Activated CD4-positive, alpha-beta T cell treated with anti-CD3 and anti-CD28 coated beads, Interleukin-2, amount 10 ng/mL, durations not matched to agents 7 days and 5 days (primary cell): ENCODE measurements around the gene DNAJC25. TPM values are rescaled to one million over a fixed set of nuclear protein-coding genes. Genes with fewer than 3 reads are reported as not detected.
"Not testable (repeated sequence)": the region's sequence is repeated elsewhere in the genome, so short reads cannot be mapped to it uniquely, and the experiment has no call there.

Experiments used
- CTCF ChIA-PET: fragments of 350-600 bp; sonication (Branson Sonifier 250); formaldehyde crosslinking; loops from one replicate; lab custom pipeline; 2021; ENCODE audit warnings: antibody characterized with exemption; lab: Charles Lee
- POLR2A ChIA-PET: fragments of 350-600 bp; sonication (Branson Sonifier 250); formaldehyde crosslinking; loops from one replicate; lab custom pipeline; 2021; ENCODE audit warnings: antibody characterized with exemption; lab: Charles Lee
- DNase-seq: peaks from one replicate; pipeline ENCODE4 v3.0.0-alpha.2; 2020
- H3K27ac Mint-ChIP-seq: one replicate; pipeline ENCODE4 v1.8.0; 2021; ENCODE audit warnings: mild to moderate bottlenecking, moderate library complexity, mixed read lengths
- H3K27me3 Mint-ChIP-seq: one replicate; pipeline ENCODE4 v1.8.0; 2021; ENCODE audit warnings: mixed read lengths
- H3K36me3 Mint-ChIP-seq: one replicate; pipeline ENCODE4 v1.8.0; 2021; ENCODE audit warnings: low read depth, mixed read lengths
- H3K4me1 Mint-ChIP-seq: one replicate; pipeline ENCODE4 v1.8.0; 2021; ENCODE audit warnings: mixed read lengths
- H3K4me3 Mint-ChIP-seq: one replicate; pipeline ENCODE4 v1.8.0; 2021; ENCODE audit warnings: mild to moderate bottlenecking, moderate library complexity, mixed read lengths
- H3K9me3 Mint-ChIP-seq: one replicate; pipeline ENCODE4 v1.8.0; 2021; ENCODE audit warnings: mixed read lengths
- total RNA-seq, 2 experiments: library from RNA; stranded (reverse); gene quantifications; one replicate each; pipeline ENCODE4 v1.2.3, GENCODE V29; 2021

DNAJC25 gene
- total RNA-seq, 2 experiments from 2014 or later, result 3.2 to 4.7 TPM

- POLR2A ChIA-PET, result no interaction called here
- Mint-ChIP-seq H3K27ac (peak within 1 kb of the TSS; percentile 94), H3K4me1 (peaks cover 25% of the 10 kb centered on the region), H3K4me3 (peak within 1 kb of the TSS; percentile 94), H3K27me3 (no peaks in the 10 kb centered on the region), H3K9me3 (no peaks in the 10 kb centered on the region), H3K36me3 (peaks cover 18% of the 10 kb centered on the region)
- CTCF ChIA-PET, result interaction anchor here (0.6 to 1.1 kb wide), 3 partner anchors 30 to 814 kb away, joined by 3 to 5 read pairs (median 4); partner anchors contain the start of gene DNAJC25
- DNase-seq, result peak; percentile 65
Observed at GRCh38 chr9:111661150-111661801, 30.1 kb downstream of the DNAJC25 start, which contains the start of gene GNG10. Gene GNG10 (plus strand): TSS chr9:111661605. CDS start chr9:111661635, 30 bp downstream.

- Mint-ChIP-seq H3K4me1 (peaks cover 25% of the 10 kb centered on the region), H3K27me3 (no peaks in the 10 kb centered on the region)
- CTCF ChIA-PET, result interaction anchor here (0.9 to 1.3 kb wide), 3 partner anchors 11 to 31 kb away, joined by 3 to 4 read pairs (median 4); partner anchors contain the start of gene DNAJC25
Observed at GRCh38 chr9:111661802-111662521, 30.8 kb downstream of the DNAJC25 start.

GRCh38 chr9:111662576-111663300 is 31.6 kb downstream of the DNAJC25 start:
- CTCF ChIA-PET, result interaction anchor here (0.9 to 1.3 kb wide), 3 partner anchors 11 to 31 kb away, joined by 3 to 4 read pairs (median 4); partner anchors contain the start of gene DNAJC25
- DNase-seq, result peak; percentile 37
- no peaks in the 10 kb centered on the region for H3K9me3 Mint-ChIP-seq

More at GRCh38 chr9:111661802-111662521, 30.8 kb downstream of the DNAJC25 start:
- H3K4me3 Mint-ChIP-seq, result peak overlapping the region; percentile 94
- peak overlapping the region; percentile 94 for H3K27ac Mint-ChIP-seq
- peaks cover 24% of the 10 kb centered on the region for H3K36me3 Mint-ChIP-seq
- POLR2A ChIA-PET, result no interaction called here
- H3K9me3 Mint-ChIP-seq, result no peaks in the 10 kb centered on the region
- DNase-seq, result peak; percentile 34

GRCh38 chr9:111663301-111663823 is 32.2 kb downstream of the DNAJC25 start:
- H3K27ac Mint-ChIP-seq, result peak overlapping the region; percentile 94
- CTCF ChIA-PET, result interaction anchor here (0.6 to 1.3 kb wide), 2 partner anchors 14 to 1178 kb away, joined by 3 to 4 read pairs; no protein-coding TSS in a partner anchor
- no peaks in the 10 kb centered on the region for H3K27me3 Mint-ChIP-seq
- H3K36me3 Mint-ChIP-seq, result peaks cover 36% of the 10 kb centered on the region
- H3K4me3 Mint-ChIP-seq, result peak overlapping the region; percentile 94
- no peak for DNase-seq
- peaks cover 25% of the 10 kb centered on the region for H3K4me1 Mint-ChIP-seq
- POLR2A ChIA-PET, result no interaction called here
- H3K9me3 Mint-ChIP-seq, result no peaks in the 10 kb centered on the region

More at GRCh38 chr9:111662576-111663300, 31.6 kb downstream of the DNAJC25 start:
- H3K4me1 Mint-ChIP-seq, result peaks cover 25% of the 10 kb centered on the region
- no peaks in the 10 kb centered on the region for H3K27me3 Mint-ChIP-seq
- H3K36me3 Mint-ChIP-seq, result peaks cover 32% of the 10 kb centered on the region
- POLR2A ChIA-PET, result no interaction called here
- H3K4me3 Mint-ChIP-seq, result peak overlapping the region; percentile 94
- H3K27ac Mint-ChIP-seq, result peak overlapping the region; percentile 94

GRCh38 chr9:111668026-111668573 is 37.0 kb downstream of the DNAJC25 start:
- H3K4me3 Mint-ChIP-seq, result no peak overlapping the region
- peaks cover 45% of the 10 kb centered on the region for H3K36me3 Mint-ChIP-seq
- ChIA-PET CTCF (interaction anchor here (0.6 kb wide), 1 partner anchor 609 kb away, joined by 3 read pairs; no protein-coding TSS in a partner anchor), POLR2A (no interaction called here)
- no peaks in the 10 kb centered on the region for H3K9me3 Mint-ChIP-seq
- DNase-seq, result no peak
- H3K4me1 Mint-ChIP-seq, result peaks cover 17% of the 10 kb centered on the region
- H3K27me3 Mint-ChIP-seq, result no peaks in the 10 kb centered on the region
- no peak overlapping the region for H3K27ac Mint-ChIP-seq

- H3K27me3 Mint-ChIP-seq, POLR2A ChIA-PET, DNase-seq, CTCF ChIA-PET, H3K27ac Mint-ChIP-seq, H3K9me3 Mint-ChIP-seq, H3K4me3 Mint-ChIP-seq: not testable (repeated sequence)
- H3K4me1 Mint-ChIP-seq, result peaks cover 12% of the 10 kb centered on the region
- peaks cover 40% of the 10 kb centered on the region for H3K36me3 Mint-ChIP-seq
Observed at GRCh38 chr9:111668601-111669000, 37.5 kb downstream of the DNAJC25 start.

GRCh38 chr9:111674319-111674718 is 43.2 kb downstream of the DNAJC25 start:
- POLR2A ChIA-PET, result no interaction called here

GRCh38 chr9:111676116-111676515 is 45.0 kb downstream of the DNAJC25 start:
- H3K4me3 Mint-ChIP-seq, result no peak overlapping the region
- H3K36me3 Mint-ChIP-seq, result peaks cover 28% of the 10 kb centered on the region
- no peak for DNase-seq
- peaks cover 2% of the 10 kb centered on the region for H3K9me3 Mint-ChIP-seq
- ChIA-PET CTCF (no interaction called here), POLR2A (no interaction called here)
- no peak overlapping the region for H3K27ac Mint-ChIP-seq
- no peaks in the 10 kb centered on the region for H3K4me1 Mint-ChIP-seq
- H3K27me3 Mint-ChIP-seq, result no peaks in the 10 kb centered on the region

More at GRCh38 chr9:111674319-111674718, 43.2 kb downstream of the DNAJC25 start:
- Mint-ChIP-seq H3K4me3 (no peak overlapping the region), H3K27me3 (no peaks in the 10 kb centered on the region), H3K9me3 (peaks cover 2% of the 10 kb centered on the region), H3K36me3 (peaks cover 31% of the 10 kb centered on the region), H3K27ac (no peak overlapping the region), H3K4me1 (peaks cover 1% of the 10 kb centered on the region)
- no peak for DNase-seq
- CTCF ChIA-PET, result interaction anchor here (0.6 kb wide), 2 partner anchors 560 to 638 kb away, joined by 3 to 5 read pairs; no protein-coding TSS in a partner anchor

GRCh38 chr9:111678293-111678692 is 47.2 kb downstream of the DNAJC25 start:
- no peak overlapping the region for H3K4me3 Mint-ChIP-seq
- peaks cover 28% of the 10 kb centered on the region for H3K36me3 Mint-ChIP-seq
- POLR2A ChIA-PET, result no interaction called here
- H3K4me1 Mint-ChIP-seq, result no peaks in the 10 kb centered on the region
- no peak overlapping the region for H3K27ac Mint-ChIP-seq
- DNase-seq, result no peak
- no peaks in the 10 kb centered on the region for H3K27me3 Mint-ChIP-seq
- peaks cover 2% of the 10 kb centered on the region for H3K9me3 Mint-ChIP-seq
- CTCF ChIA-PET, result interaction anchor here (1.6 kb wide), 1 partner anchor 16 kb away, joined by 4 read pairs; no protein-coding TSS in a partner anchor

- H3K36me3 Mint-ChIP-seq, result peaks cover 26% of the 10 kb centered on the region
- CTCF ChIA-PET, result interaction anchor here (0.7 to 0.8 kb wide), 3 partner anchors 9 to 47 kb away, joined by 3 to 4 read pairs (median 3); no protein-coding TSS in a partner anchor
- H3K9me3 Mint-ChIP-seq, result peaks cover 2% of the 10 kb centered on the region
- H3K27me3 Mint-ChIP-seq, result no peaks in the 10 kb centered on the region
- no peak overlapping the region for H3K4me3 Mint-ChIP-seq
- H3K27ac Mint-ChIP-seq, result no peak overlapping the region
- DNase-seq, result no peak
- H3K4me1 Mint-ChIP-seq, result no peaks in the 10 kb centered on the region
- POLR2A ChIA-PET, result no interaction called here
Observed at GRCh38 chr9:111679199-111679598, 48.1 kb downstream of the DNAJC25 start.

GRCh38 chr9:111683392-111683791 is 52.3 kb downstream of the DNAJC25 start:
- no peaks in the 10 kb centered on the region for H3K27me3 Mint-ChIP-seq
- H3K27ac Mint-ChIP-seq, result no peak overlapping the region
- H3K36me3 Mint-ChIP-seq, result peaks cover 8% of the 10 kb centered on the region
- ChIA-PET CTCF (no interaction called here), POLR2A (no interaction called here)
- peaks cover 2% of the 10 kb centered on the region for H3K9me3 Mint-ChIP-seq
- no peak overlapping the region for H3K4me3 Mint-ChIP-seq
- H3K4me1 Mint-ChIP-seq, result no peaks in the 10 kb centered on the region
- DNase-seq, result no peak
